ENCODE results near the gene H1-8. TPM values are rescaled to one million over a fixed set of nuclear protein-coding genes. Genes with fewer than 3 reads are reported as not detected.
"Not testable (repeated sequence)": the region's sequence is repeated elsewhere in the genome, so short reads cannot be mapped to it uniquely, and the experiment has no call there.

The H1-8 gene
- total and polyA plus RNA-seq, 7 donors, result not detected

GRCh38 chr3:129514110-129514509, 28.9 kb upstream of the H1-8 start:
- no peaks in the 10 kb centered on the region for H3K9me3 ChIP-seq
- TF ChIP-seq CTCF (IDR thresholded peaks at IDR 0.05), result no peak
- no peak for TF ChIP-seq POLR2A (IDR thresholded peaks at IDR 0.05)
- no peak for TF ChIP-seq EP300 (IDR thresholded peaks at IDR 0.05)
- TF ChIP-seq POLR2AphosphoS5 (IDR thresholded peaks at IDR 0.05), result no peak
- H3K4me3 ChIP-seq, result no peak overlapping the region
- peaks cover 0 to 43% (median 5%) of the 10 kb centered on the region in 4 donors for H3K36me3 ChIP-seq
- no peaks in the 10 kb centered on the region for H3K27me3 ChIP-seq
- 94 to 95% methylated on average over 10 of the region's 10 CpGs for WGBS, 2 donors
- intact Hi-C loops (cut with DNase I), result no loop called here
- H3K4me1 ChIP-seq, result no peaks in the 10 kb centered on the region
- no peak for DNase-seq
- H3K27ac ChIP-seq, result no peak overlapping the region

- Histone ChIP-seq H3K27me3 (no peaks in the 10 kb centered on the region), H3K4me3 (no peak overlapping the region), H3K27ac (no peak overlapping the region), H3K9me3 (no peaks in the 10 kb centered on the region), H3K4me1 (no peaks in the 10 kb centered on the region), H3K36me3 (peaks cover 0 to 47% (median 5%) of the 10 kb centered on the region in 4 donors)
- intact Hi-C loops (cut with DNase I), result no loop called here
- WGBS, 2 donors, result 94 to 97% methylated on average over 6 of the region's 6 CpGs
- no peak for DNase-seq
- TF ChIP-seq CTCF (IDR thresholded peaks at IDR 0.05), result no peak
- TF ChIP-seq POLR2A (IDR thresholded peaks at IDR 0.05), result no peak
- no peak for TF ChIP-seq EP300 (IDR thresholded peaks at IDR 0.05)
- no peak for TF ChIP-seq POLR2AphosphoS5 (IDR thresholded peaks at IDR 0.05)
Observed at GRCh38 chr3:129514563-129514962, 28.4 kb upstream of the H1-8 start.

- H3K9me3 ChIP-seq; H3K27me3 ChIP-seq; H3K27ac ChIP-seq; H3K4me3 ChIP-seq; DNase-seq; H3K4me1 ChIP-seq; intact Hi-C loops (cut with DNase I): not testable (repeated sequence)
- WGBS, 2 donors, result 93% methylated on average over 18 to 21 of the region's 25 CpGs
- H3K36me3 ChIP-seq, result peaks cover 0 to 46% (median 5%) of the 10 kb centered on the region in 4 donors
Observed at GRCh38 chr3:129515108-129515820, 27.7 kb upstream of the H1-8 start.

GRCh38 chr3:129515821-129516432, 27.0 kb upstream of the H1-8 start:
- H3K27me3 ChIP-seq; intact Hi-C loops (cut with DNase I); H3K4me1 ChIP-seq; H3K4me3 ChIP-seq; H3K27ac ChIP-seq; H3K9me3 ChIP-seq; DNase-seq: not testable (repeated sequence)
- 96 to 97% methylated on average over 7 of the region's 7 CpGs for WGBS, 2 donors
- peaks cover 0 to 41% (median 5%) of the 10 kb centered on the region in 4 donors for H3K36me3 ChIP-seq

GRCh38 chr3:129517516-129517915, 25.5 kb upstream of the H1-8 start:
- no peaks in the 10 kb centered on the region for H3K27me3 ChIP-seq
- no peaks in the 10 kb centered on the region for H3K9me3 ChIP-seq
- no peaks in the 10 kb centered on the region for H3K4me1 ChIP-seq
- no peak overlapping the region for H3K27ac ChIP-seq
- H3K36me3 ChIP-seq, result peaks cover 0 to 37% (median 3%) of the 10 kb centered on the region in 4 donors
- WGBS, 2 donors, result 88 to 90% methylated on average over 7 of the region's 7 CpGs
- no peak overlapping the region for H3K4me3 ChIP-seq
- no peak for TF ChIP-seq POLR2A (IDR thresholded peaks at IDR 0.05)
- TF ChIP-seq EP300 (IDR thresholded peaks at IDR 0.05), result no peak
- intact Hi-C loops (cut with DNase I), result no loop called here
- DNase-seq, result no peak

GRCh38 chr3:129518038-129518561, 24.9 kb upstream of the H1-8 start:
- WGBS, 2 donors, result 88 to 89% methylated on average over 8 of the region's 8 CpGs
- no peaks in the 10 kb centered on the region for H3K4me1 ChIP-seq
- H3K9me3 ChIP-seq, result no peaks in the 10 kb centered on the region
- no peak for TF ChIP-seq POLR2AphosphoS5 (IDR thresholded peaks at IDR 0.05)
- TF ChIP-seq EP300 (IDR thresholded peaks at IDR 0.05), result no peak
- TF ChIP-seq POLR2A (IDR thresholded peaks at IDR 0.05), result no peak
- no peak for TF ChIP-seq CTCF (IDR thresholded peaks at IDR 0.05)
- intact Hi-C loops (cut with DNase I), result no loop called here
- DNase-seq, result no peak
- no peaks in the 10 kb centered on the region for H3K27me3 ChIP-seq
- H3K4me3 ChIP-seq, result no peak overlapping the region
- H3K27ac ChIP-seq, result no peak overlapping the region
- H3K36me3 ChIP-seq, result peaks cover 0 to 31% (median 0%) of the 10 kb centered on the region in 4 donors
